HG03103 (cell line): Measurements from ENCODE around the gene TAOK2.
"Not testable (repeated sequence)": the region's sequence is repeated elsewhere in the genome, so short reads cannot be mapped to it uniquely, and the experiment has no call there.

Experiments
- ATAC-seq: cut with Tn5 transposase; IDR thresholded peaks from one replicate; pipeline ENCODE4 v1.9.1; 2021; ENCODE audit warnings: low read depth; ENCODE audit not compliant: unreplicated experiment

TAOK2 gene

GRCh38 chr16:29973384-29974246 is at the start of gene TAOK2:
Gene TAOK2 (plus strand): TSS chr16:29973868. CDS start chr16:29977773, 3,905 bp downstream.
- peak; percentile 87 for ATAC-seq

GRCh38 chr16:29925105-29925756 is 48.4 kb upstream of the TAOK2 start:
- ATAC-seq = no peak

DNA sequence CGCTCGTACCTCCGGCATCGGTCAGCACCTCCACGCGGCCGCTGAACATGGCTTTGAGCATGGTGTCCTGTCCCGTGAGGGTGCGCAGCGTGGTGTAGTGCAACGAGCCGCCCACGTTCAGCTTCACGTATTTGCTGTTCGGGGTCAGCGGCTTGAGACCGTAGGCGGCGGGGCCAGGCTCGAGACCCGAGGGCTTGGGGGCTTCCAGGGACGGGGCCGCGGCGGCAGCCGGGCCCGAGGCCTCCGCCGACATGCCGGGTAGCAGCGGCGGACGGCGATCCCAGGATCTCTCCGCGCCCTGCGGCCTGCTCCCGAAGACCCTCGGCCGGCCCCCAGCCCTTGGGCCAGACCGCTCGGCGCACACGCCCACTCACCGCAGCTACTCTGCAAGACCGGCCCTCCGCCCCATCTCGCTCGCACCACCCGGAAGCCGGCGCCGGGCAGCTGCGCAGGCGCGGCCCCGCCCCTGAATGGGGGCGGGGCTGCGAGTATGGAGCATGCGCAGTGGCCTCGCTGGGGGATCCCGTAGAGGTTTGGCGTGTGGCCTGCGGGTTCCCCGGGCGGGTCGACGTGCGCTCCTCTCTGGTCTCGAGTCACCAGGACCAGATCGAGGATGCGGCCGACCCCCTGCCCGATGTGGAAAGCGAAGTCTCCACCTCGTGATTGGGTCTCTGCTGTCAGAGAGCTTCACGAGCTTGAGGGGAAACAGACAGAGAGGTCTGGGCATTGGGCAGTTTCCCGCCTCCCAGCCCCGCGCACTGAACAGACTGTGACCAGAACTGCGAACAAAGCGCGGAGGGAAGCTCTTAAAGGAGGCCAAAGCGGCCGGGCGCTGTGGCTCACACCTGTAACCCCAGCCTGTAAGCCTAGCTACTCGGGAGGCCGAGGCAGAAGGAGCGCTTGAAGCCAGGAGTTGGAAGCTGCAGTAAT is 47.6 kb upstream of the TAOK2 start, which contains the start of gene KCTD13:
KCTD13 (minus strand) TSS at position 446 of the 930 bp plus-strand sequence; CDS start at position 253, 193 bp downstream.
- ATAC-seq = peak; percentile 79

DNA sequence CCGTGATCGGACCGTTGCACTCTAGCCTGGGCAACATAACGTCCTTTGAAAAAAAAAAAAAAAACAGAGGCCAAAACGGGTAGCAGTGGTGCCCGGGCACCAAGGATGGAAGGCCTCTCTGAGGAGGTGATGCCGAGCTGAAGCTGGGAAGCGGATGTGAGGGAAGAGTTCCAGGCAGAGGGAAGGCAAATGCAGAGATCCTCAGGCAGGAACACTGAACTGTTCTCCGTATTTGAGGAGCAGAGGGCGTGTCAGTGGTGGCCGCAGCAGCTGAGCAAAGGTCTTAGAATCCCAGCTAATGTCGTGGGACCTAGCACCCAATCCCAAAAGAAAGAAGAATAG is 47.0 kb upstream of the TAOK2 start:
- ATAC-seq = no peak

DNA sequence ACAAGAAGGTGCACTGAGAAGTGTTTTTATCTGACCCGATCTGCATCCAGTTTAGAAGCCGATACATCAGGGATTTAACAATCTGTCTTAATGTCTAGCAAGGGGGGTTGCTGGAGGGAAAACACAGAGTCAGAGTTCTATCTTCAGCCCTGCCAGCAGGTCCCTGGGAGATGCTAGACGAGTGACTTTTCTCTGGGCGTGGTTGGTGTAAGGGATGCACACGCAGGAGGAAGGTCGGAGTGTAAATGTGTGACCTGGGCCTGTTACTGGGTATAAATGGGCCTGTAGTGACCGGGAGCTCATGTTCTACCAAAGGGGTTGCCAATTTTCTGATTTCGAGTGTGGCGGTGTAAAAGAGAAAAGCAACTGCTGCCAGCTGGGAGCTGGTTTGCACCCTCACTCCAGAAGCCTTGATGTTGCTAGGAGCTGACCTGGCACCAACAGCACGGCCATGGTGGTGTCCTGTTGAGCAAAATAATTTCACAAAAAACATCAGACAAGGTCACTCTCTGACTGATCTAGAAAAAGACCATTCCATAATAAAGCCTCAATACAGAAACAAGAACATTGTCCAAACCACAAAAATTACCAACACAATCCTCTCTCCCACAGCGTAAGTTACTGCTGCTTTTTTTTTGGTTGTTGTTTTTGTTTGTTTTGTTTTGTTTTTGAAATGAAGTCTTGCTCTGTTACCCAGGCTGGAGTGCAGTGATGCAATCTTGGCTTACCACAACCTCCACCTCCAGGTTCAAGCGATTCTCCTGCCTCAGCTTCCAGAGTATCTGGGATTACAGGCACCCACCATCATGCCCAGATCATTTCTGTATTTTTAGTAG is 46.4 kb upstream of the TAOK2 start:
- no peak for ATAC-seq

DNA sequence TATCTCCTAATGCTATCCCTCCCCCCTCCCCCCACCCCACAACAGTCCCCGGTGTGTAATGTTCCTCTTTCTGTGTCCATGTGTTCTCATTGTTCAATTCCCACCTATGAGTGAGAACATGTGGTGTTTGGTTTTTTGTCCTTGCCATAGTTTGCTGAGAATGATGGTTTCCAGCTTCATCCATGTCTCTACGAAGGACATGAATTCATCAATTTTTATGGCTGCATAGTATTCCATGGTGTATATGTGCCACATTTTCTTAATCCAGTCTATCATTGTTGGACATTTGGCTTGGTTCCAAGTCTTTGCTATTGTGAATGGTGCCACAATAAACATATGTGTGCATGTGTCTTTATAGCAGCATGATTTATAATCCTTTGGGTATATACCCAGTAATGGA is 41.9 kb upstream of the TAOK2 start:
- ATAC-seq = not testable (repeated sequence)

- no peak for ATAC-seq
These were observed 33.0 kb upstream of the TAOK2 start for GRCh38 chr16:29940656-29941055.

DNA sequence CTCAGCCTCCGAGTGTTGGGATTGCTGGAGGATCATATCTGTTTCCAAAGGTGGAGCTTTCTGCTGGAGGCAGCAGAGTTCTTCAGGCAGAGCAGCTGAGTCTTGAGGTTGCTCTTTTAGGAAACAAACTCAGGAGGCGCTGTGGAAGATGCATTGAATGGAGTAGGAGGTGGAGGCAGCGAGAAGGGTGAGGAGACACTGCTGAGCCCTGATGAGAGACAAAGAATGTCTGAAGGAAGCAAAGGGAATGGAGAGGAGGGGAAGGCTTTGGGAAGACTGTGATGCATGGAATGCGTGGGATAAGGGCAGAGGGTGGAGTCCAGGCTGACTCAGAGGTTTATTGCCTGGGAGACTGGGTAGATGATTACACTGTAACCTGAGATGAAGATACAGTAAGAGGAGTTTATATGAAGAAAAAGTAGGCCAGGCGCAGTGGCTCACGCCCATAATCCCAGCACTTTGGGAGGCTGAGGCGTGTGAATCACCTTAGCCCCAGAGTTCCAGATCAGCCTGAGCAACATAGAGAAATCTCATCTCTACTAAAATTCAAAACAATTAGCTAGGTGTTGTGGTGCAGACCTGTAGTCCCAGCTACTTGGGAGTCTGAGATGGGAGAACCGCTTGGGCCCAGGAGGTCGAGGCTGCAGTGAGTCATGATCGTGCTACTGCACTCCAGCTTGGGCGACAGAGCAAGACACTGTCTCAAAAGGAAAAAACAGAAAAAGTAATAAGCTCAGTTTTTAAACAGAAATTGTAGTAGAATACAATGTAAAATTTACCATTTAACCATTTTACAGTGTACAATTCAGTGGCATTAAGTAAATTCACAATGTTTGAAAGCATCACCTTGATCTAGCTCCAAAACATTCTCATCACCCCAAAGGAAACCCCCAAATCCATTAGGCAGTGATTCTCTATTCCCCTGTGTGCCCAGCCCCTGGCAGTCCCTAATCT is 29.5 kb upstream of the TAOK2 start:
- no peak for ATAC-seq

- no peak for ATAC-seq
These were observed 25.8 kb upstream of the TAOK2 start for GRCh38 chr16:29947897-29948296.

DNA sequence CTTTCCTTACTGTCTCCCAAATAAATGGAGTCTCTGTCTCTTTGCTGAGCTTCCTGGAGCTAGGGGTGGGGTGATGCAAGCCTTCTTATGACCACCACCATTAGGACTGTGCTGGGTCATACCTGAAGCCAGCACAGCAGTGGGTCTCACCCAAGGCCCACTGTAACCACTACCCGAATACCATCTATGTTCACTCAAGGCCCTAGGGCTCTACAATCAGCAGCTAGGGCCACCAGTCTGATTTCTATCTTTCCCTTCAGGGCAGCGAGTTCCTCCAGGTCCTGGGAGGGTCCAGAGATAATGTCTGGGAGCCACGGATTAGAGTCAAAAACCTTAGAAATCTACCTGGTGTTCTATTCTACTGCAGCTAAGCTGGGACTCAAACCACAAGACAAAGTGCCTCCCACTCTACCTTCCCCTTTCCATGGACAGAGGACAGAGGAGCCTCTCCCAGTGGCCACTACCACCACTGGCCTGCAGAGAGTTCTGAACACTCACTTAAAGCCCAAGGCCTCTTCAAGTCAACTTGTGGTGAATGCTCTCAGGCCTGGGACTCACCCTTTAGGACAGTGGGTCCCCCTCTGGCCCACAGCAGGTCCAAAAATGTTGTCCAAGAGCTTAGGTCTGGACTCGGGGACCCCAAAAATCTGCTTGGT is 22.7 kb upstream of the TAOK2 start:
- ATAC-seq = no peak

DNA sequence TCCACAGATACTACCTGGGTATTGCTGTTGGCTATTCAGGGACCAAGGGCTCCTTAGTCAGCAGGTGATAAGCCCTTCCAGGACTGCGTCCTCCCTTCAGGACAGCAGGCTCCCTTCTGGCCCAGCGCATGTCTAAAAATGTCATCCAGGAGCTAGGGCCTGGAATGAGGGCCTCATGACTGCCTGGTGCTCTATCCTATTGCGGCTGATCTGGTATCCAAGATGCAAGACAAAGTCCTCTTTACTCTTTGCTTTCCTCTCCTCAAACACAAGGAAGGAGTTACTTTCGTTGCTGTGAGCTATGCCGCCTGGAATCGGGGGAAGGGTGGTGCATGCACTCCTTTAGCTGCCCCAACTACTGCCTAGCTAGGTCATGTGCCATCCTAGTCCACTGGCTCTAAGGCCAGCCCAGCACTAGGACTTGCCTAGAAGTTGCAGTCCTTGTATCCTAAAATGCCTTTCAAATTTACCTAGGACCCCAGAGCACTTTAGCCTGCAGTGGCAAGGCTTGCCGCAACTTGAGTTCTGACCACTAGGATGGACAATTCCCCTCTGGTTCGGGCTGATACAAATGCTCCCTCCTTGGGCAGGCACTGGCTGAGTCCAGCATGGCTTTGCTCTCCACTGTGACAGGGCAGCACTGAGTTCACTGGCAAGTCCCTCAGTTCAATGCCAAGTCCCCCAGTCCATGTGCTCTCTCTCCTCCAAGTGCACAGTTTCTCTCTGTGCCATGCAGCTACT is 21.9 kb upstream of the TAOK2 start:
- no peak for ATAC-seq

DNA sequence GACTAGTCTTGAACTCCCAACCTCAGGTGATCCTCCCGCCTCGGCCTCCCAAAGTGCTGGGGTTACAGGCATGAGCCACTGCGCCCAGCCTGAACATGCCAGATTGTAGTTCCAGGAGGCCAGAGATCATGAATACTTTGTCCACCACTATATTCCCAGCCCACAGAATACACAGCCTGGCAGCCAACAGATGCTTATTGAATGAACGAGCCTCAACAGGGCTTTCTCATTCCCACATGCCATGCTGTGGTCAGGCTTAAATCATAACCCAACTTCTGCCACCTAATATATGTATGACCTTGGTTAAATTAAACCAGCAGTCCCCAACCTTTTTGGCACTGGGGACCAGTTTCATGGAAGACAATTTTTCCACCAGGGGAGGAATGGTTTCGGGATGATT is 14.9 kb upstream of the TAOK2 start:
- ATAC-seq = no peak

- no peak for ATAC-seq
These were observed 14.4 kb upstream of the TAOK2 start for GRCh38 chr16:29959293-29959692.

- ATAC-seq = not testable (repeated sequence)
These were observed 13.8 kb upstream of the TAOK2 start for GRCh38 chr16:29959821-29960220.

GRCh38 chr16:29961127-29961478 is 12.6 kb upstream of the TAOK2 start:
- ATAC-seq = no peak

GRCh38 chr16:29961479-29962343 is 12.0 kb upstream of the TAOK2 start, which contains the start of gene TMEM219:
Gene TMEM219 (plus strand): TSS chr16:29962079. CDS start chr16:29963144, 1,065 bp downstream.
- peak; percentile 61 for ATAC-seq
